ENCODE measurements around the gene SYT7. TPM values are rescaled to one million over a fixed set of nuclear protein-coding genes. Genes with fewer than 3 reads are reported as not detected.

The SYT7 gene
- total RNA-seq, 2 experiments from 2014 or later = 0.15 TPM; not detected in 1

DNA sequence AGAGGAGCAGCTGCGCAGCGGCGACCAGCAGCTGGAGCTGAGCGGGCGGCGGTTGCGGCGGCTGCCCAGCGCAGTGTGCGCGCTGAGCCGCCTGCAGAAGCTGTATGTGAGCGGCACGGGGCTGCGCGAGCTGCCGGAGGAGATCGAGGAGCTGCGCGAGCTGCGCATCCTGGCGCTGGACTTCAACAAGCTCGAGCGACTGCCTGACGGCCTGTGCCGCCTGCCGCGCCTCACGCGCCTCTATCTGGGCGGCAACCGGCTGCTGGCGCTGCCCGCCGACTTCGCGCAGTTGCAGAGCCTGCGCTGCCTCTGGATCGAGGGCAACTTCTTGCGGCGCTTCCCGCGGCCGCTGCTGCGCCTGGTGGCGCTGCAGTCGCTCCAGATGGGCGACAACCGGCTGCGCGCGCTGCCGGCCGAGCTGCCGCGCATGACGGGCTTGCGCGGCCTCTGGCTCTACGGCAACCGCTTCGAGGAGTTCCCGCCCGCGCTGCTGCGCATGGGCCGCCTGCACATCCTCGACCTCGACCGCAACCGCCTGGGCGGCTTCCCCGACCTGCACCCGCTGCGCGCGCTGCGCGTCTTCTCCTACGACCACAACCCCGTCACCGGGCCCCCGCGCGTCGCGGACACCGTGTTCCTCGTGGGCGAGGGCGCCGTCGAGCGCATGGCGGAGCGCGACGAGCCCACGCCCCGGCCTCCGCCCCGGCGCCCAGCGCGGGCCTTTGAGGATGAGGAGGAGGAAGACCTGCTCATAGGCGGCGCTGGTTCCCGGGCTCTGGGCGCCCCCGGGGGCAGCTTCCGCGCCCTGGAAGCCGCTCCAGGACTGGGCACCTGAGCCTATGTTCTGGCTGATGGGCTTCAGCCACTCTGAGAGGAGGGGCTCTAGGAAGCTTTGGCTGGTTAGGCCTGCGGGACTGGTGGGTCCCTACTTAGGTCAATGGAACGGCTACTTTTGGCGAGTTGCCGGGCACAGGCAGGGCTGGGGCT lies 71.5 kb downstream of the SYT7 start:
- POLR2A ChIA-PET = no interaction called here
- CTCF ChIA-PET = interaction anchor here (0.6 to 2.5 kb wide), 6 partner anchors 8 to 439 kb away, joined by 3 to 8 read pairs (median 5); no protein-coding TSS in a partner anchor

DNA sequence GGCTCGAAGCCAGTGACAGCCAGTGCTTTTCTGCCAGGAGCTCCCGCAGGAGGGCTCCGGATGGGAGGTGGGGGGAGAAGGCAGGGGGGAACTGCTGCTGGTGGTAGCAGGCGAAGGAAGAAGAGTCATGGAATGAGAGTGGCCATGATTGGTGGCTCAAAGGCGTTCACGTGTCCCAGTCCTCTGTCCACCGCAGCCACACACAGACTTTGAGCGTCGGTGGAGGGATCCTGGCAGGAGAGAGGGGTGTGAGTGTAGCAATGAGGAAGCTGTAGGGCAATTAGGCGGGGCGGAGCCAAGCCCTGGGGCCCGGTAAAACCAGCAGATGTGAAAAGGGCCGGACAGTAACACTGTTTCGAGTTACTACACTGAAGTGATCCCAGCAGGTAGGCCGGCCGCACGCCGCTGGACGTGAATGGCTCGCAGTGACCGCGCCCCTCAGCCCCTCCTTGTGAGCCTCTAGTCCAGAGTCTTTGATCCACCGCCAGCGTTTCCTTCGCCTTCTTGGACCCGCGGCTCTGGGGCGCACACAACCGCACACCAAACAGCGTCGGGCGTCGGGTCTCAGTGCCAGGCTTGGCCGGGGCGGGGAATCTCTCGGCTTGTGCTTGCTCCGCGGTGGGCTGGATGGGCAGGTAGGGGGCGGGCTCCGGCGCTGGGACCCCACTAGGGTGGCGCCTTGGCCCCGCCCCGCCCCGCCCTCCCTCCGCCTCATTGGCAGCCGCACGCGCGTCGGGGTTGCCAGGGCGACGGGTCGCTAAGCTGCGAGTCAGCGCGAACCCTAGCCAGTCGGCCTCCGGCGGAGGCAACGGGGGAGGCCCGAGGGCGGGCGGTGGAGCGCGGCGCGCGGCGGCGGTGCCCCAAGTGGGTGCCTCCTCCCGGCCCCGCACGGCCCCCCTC lies 72.7 kb downstream of the SYT7 start, which contains the start of gene LRRC10B:
TSS of gene LRRC10B (plus strand) at position 788 of the 900 bp plus-strand sequence. CDS start 250 bp downstream, outside the sequence.
- ChIA-PET CTCF (interaction anchor here (0.5 to 2.5 kb wide), 5 partner anchors 9 to 194 kb away, joined by 4 to 9 read pairs (median 5); no protein-coding TSS in a partner anchor), POLR2A (no interaction called here)

DNA sequence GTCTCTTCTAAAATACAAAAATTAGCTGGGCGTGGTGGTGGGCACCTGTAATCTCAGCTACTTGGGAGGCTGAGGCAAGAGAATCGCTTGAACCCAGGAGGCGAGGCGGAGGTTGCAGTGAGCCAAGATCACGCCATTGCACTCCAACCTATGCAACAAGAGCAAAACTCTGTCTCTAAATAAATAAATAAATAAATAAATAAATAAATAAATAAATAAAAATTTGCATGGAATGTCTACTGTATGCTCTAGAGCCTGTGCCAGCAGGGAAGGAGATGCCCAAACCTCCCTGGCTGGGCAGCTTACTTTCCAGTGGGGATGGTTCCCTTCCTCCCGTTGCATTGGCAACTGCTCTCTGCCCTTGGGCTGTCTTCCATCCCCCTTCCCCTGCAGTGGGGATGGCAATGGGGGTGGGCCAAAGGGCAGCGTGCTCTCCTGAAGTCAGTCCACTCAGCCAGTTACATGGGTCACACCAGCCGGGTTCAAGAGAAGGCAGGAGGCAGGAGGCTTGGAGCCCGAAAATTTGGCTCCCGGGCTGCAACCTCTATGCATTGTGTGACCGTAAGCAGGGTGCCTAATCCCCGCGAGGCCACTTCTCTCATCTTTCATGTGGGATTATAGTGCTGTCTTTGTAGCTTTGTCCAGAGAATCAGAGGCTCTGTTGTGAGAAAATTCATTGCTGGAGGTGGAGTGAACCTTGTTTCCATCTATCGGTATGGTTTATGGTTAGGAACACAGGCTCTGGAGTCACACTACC lies 73.7 kb downstream of the SYT7 start:
- ChIA-PET POLR2A (no interaction called here), CTCF (interaction anchor here (1.7 kb wide), 1 partner anchor 10 kb away, joined by 9 read pairs; no protein-coding TSS in a partner anchor)

DNA sequence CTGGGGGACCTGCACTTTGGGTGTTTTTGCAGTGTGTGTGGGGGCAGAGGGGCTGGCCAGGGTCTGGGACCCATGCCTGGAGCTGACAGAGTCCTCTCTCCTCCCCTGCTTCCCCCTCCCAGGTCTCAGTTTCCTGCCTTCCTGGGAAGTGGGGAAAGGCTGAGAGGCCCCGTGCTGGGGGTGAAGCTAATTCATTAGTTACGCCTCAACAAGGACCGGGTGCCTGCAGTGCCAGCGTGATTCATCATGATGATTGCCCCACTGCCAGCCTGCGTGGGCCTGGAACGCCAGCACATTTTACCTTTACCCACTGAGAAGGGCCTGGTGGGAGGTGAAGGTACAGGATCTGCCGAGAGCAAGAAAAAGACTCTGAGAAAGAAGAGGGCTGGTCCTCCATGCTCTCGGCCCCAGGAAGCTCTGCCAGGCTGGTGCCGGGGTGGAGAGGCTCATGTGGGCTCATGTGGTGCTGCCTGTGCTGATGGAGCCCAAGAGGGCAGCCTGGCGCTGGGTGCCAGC lies 75.2 kb downstream of the SYT7 start:
- CTCF ChIA-PET = no interaction called here

DNA sequence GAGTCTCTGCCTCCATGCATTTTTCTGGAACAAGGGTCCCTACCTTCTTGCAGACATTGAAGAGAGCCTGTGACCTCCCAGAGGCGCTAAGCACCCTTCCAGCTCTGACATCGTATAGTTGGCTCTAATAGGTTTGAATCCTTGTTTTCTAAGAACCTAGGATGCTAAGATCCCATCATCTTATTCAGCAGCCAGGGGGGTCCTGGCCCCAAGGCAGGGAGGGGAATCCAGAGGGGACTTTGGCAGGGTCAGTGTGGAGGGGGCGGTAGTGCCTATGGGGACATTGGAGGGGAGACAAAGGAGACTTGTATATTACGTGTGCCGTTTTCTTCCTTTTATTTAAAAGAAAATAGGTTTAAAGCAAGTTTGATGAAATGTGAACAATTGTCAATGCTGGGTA lies 75.8 kb downstream of the SYT7 start:
- POLR2A ChIA-PET = no interaction called here
- CTCF ChIA-PET = interaction anchor here (2.0 kb wide), 1 partner anchor 12 kb away, joined by 5 read pairs; no protein-coding TSS in a partner anchor

More for the DNA sequence above, 75.2 kb downstream of the SYT7 start:
- POLR2A ChIA-PET = no interaction called here

DNA sequence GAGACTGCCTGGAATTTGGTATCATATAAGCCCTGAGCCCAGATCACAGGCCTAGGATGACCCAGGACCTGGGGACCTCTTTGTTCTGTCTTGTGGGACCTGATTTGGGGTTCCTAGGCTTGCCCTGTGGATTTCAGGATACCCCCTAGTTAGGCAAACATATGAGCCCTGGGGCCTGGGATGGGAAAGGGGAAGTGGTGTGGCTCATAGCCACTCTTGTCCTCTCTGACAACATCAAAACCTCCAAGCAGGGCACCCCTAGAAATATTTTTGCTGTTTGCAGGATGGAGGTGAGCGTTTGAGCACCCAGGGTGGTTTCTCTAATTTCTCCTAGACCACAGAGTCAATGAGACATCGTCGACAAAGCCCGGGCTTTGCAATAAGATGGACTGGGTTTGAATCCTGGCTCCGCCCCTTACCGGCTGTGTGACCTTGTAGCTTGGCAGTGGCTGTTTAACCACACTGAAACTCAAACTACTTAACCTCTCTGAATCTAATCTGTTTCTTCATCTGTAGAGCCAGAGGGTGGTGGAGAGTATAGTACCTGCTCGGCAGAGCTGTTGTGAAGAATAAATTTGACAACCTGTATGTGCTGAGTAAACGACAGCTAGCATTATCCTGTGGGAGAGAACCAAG lies 77.6 kb downstream of the SYT7 start:
- CTCF ChIA-PET = interaction anchor here (1.6 to 2.0 kb wide), 2 partner anchors 14 kb away, joined by 4 to 5 read pairs; no protein-coding TSS in a partner anchor
- POLR2A ChIA-PET = no interaction called here

DNA sequence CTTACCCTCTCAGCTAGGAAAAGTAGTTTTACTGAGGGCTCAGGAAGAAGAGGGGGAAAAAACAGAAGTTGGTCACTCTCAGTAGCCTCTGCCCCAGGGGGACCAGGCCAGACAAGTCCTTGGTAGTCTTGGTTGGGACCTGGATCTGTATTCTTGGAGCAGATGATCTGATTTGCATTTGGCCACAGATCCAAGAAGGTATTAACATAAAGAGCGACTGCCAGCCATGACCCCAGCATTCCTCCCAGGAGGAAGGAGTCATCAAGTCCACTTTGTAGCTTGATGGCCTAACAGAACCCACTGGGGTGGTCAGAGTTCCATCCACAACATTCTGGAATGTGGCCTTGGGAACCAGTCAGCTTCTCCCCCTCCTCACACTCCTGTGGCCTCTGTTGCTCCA lies 78.4 kb downstream of the SYT7 start:
- CTCF ChIA-PET = interaction anchor here (1.1 to 1.6 kb wide), 2 partner anchors 14 to 25 kb away, joined by 3 to 4 read pairs; no protein-coding TSS in a partner anchor

DNA sequence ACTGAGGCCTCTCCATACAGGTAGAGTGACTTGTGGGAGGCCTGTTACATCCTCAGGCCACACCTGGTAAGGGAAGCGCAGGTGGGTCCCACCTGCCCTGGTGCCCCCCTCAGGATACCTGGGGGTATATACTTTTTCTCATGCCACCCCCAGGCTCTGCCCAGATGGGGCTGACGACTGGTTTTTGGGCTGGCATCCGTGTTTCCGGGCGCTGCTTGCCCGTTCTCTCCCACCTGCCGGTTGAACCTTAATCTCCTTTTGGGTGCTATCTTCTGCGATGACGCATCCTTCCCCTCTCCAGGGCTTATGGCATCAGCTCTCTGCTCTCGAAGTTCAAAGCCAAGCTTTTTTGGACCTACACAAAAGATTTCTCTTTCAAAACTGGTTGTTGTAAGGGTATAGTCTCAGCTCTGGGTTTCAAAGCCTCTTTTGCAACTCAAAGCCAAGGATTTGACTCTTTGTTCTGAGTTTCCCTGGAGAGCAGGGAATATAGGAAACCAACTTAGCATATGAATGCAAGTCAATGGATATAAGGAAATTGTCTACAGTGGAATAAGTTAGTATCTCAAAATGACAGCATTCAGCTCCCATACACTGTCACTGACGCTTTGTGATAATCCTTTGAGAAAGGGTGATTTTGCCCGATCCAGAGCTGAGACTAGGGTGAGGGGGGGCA lies 80.9 kb downstream of the SYT7 start:
- POLR2A ChIA-PET = no interaction called here
- CTCF ChIA-PET = no interaction called here

More for the DNA sequence above, 78.4 kb downstream of the SYT7 start:
- POLR2A ChIA-PET = interaction anchor here (0.5 kb wide), 1 partner anchor 10 kb away, joined by 3 read pairs; no protein-coding TSS in a partner anchor

DNA sequence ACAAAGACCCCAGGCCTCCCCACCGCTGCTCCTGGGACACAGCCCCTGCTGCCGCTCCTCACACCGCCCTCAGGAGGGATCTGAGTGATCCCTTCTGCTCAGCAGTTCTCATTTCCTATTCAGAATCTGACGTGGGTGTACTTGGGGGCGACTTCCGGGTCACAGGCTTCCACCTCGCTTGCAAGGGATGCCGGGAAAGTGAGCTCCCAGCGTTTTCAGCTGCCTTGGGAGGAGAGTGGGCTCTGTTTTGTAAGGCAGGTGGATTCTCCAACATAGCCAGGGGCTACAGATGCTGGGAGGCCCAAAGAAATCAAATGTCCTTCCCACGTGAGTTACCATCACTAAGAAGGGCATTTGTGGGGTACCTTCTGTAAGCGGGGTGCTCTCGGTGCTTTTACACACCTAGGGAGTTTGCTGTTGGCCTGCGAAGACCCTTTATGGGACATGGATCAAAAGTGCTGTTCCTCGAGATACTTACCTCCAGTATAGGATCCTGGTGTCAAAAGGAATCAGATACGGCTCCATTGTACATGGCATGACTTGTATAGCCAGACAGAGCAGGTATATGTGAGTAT lies 82.0 kb downstream of the SYT7 start:
- POLR2A ChIA-PET = no interaction called here
- CTCF ChIA-PET = interaction anchor here (1.1 kb wide), 1 partner anchor 18 kb away, joined by 3 read pairs; no protein-coding TSS in a partner anchor

DNA sequence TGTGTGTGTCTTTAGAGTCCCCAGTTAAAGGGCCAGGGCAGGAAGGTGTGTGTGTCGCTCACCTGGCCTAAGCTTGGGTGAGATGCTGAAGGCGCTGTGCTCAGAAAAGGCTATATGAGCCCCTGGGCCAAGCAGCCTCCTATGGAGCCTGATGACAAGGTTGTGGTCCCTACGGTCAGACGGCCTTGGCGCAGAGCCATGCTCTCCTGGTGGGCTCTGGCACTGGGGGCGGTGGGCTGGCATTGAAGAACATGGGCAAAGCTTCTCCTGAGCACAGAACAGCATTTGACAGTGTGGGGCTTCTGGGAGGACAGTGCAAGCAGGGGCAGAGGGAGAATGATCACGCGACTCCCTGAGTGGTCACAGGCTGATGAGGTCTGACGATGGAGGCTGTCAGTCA lies 83.0 kb downstream of the SYT7 start:
- ChIA-PET POLR2A (no interaction called here), CTCF (interaction anchor here (1.1 kb wide), 1 partner anchor 19 kb away, joined by 3 read pairs; no protein-coding TSS in a partner anchor)

DNA sequence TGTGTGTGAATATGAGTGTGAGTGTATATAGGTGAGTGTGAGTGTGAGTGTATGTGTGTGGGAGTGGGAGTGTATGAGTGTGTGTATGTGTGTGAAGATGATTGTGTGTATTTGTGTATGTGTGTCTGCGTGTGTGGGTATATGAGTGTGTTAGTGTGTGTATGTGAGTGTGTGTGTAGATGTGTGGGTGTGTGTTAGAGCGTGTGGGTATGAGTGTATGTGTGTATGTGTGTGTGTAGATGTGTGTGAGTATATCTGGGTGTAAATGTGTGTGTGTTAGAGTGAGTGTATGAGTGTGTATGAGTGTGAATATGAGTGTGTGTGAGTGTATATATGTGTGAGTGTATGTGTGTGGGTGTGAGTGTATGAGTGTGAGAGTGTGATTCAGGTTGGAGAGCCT lies 83.4 kb downstream of the SYT7 start:
- POLR2A ChIA-PET = no interaction called here

DNA sequence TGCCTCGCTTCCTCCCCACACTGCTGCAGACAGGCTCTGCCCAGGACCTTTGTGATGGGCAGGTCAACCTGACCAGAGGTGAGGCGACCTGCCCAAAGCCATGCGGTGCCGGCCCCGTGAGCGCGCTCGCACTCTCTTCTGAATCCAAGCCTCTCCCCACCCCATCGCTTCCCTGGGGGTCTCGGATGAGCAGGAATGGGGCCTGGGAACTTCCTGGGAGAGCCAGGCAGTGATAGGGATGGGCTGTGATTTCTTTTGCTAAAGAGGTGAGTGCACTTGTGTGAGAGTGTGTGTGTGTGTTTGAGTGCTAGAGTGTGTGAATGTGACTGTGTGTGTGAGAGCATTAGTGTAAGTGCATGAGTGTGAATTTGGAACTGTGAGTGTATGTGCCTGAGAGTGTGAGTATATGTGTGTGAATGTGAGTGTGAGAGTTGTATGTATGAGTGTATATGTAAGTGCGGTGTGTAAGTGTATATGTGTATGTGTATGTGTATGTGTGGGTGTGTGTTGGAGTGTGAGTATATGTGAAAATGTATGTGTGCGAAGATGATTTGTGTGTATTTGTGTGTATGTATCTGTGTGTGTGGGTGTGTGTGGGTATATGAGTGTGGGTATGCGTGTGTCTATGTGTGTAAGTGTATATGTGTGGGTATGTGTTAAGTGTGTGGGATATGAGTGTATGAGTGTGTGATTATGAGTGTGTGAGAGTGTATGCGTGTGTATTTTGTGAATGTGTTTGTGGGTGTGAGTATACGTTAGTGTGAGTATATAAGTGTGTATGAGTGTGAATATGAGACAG lies 84.1 kb downstream of the SYT7 start:
- CTCF ChIA-PET = no interaction called here
- POLR2A ChIA-PET = no interaction called here

More for the DNA sequence above, 83.4 kb downstream of the SYT7 start:
- CTCF ChIA-PET = no interaction called here

DNA sequence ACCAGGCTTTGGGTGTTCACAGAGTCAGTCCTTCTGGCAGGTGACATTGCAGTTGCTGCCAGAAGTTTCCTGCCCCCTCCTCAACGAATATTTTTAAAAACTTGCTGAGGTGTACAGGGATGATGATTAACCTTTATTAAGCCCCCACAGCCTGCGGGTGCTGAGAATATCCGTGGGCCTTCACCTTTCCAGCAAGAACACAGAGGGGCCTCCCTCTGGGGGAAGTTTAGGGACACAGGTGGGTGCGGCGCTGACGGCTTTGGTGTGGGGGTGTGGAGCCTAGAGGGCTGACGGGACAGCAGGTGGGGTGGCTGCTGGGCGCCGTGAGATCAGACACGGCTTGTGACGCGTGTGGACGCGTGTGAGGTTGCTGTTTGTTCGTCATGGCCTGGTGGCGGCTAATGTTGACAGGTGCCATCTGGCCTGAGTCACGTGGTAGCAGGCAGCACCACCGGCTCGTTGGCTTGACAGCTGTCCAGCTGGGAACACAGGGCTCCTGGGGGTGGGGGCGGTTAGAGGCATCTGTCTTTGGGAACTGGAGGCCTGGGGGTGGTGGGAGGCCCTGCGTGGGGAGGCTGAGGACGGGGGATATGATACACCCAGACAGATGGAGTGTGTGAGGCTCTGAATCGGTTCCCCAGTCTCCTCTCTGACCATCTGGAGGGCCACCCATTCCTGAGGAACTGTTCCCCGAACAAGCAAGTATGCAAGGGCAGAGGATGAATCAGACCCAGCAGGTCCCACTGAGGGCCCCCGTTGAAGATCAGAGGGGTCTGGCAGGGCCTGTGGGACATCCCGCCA lies 84.9 kb downstream of the SYT7 start:
- ChIA-PET POLR2A (no interaction called here), CTCF (no interaction called here)

DNA sequence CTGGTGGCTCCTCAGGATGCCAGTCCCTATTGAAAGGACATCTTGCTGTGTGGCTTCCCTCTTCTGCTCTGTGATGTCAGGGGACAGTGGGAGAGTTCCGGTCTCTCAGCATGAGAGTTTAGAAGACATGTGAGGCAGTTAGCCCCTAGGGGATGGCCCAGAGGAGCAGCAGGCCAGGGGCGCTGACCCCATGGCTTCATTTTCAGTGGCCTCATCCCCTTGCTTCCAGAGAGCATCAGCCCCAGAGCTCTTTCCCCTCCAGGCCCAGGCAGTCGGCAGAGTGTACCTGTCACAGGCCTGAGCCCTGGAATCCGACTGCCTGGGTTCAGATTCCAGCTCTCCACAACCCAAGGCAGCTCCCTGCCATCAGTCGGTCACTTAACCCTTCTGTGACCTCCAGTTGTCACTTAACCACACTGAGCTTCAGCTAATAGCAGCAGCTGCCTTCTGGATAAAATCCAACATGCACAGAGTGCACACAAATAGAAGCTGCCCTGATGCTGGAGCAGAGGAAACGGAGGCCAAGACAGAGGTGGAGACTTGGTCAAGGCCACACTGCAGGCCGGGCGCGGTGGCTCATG lies 86.4 kb downstream of the SYT7 start:
- CTCF ChIA-PET = no interaction called here
- POLR2A ChIA-PET = no interaction called here

DNA sequence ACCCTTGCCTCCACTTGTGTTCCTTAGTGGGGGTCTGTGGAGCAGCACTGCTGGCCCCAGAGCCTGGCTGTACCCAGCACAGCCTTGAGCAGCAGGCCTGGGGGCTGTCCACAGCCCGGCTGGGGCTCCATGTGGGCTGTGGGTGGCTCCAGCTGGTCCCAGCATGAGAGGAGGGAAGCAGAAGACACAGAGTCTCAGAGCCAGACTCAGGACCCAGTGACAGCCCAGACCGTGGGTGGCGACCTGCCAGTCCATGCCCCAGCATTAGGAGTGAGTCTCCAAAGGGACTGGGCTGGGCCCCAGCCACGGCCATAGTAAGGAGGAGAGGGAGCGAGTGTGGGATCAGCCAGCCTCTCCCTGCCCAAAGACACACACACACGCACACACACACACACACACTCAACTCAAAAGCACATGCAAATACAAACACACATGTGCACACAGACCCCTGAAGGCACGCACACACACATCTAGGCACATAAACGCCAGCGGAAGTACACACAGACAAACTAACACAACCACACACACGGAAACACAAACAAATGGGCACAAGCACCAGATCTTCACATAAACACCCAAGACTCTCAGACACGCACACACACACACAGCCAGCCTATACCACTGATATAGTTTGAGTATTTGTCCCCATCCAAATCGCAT lies 89.0 kb downstream of the SYT7 start:
- CTCF ChIA-PET = no interaction called here
- POLR2A ChIA-PET = no interaction called here

Measured in activated CD8-positive, alpha-beta memory T cell treated with anti-CD3 and anti-CD28 coated beads for 36 hours (primary cell).